Kasumi-1 (cell line): Measurements from ENCODE around the gene PEAK1.
A peak's percentile ranks its signal among the peaks of the same experiment; 100 is the strongest.
"Not testable (repeated sequence)": the region's sequence is repeated elsewhere in the genome, so short reads cannot be mapped to it uniquely, and the experiment has no call there.

Experiments used
- DNase-seq, 2 experiments: peaks; one replicate each; lab custom pipeline; 2025; lab: John Stamatoyannopoulos, UW

PEAK1 gene

DNA sequence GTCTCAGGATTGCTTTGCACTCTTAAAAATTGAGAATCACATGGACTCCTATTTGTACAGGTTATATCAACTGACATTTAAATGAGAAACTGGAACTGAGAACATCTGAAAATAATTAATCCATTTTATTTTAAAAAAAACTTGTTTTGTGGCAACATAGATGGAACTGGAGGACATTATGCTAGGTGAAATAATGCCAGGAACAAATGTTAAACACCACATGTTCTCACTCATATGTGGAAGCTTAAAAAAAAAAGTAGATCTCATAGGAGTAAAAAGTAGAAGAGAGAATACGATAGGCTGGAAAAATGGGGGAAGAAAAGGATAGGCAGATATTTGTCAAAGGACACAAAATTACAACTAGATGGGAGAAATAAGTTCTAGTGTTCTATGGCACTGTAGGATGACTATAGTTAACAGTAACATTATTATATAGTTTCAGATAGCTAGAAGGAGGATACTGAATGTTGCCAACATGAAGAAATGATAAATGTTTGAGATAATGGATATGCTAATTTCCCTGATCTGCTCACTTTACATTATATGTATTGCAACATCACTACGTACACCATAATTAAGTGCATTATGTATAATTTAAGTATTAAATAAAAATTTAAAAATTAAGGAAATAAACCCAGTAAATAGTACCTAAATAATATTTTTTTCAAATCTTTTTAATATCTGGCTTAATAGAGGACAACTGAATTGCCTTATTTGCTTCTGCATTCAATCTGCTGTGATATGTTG lies 248.5 kb downstream of the PEAK1 start:
- no peak for DNase-seq

DNA sequence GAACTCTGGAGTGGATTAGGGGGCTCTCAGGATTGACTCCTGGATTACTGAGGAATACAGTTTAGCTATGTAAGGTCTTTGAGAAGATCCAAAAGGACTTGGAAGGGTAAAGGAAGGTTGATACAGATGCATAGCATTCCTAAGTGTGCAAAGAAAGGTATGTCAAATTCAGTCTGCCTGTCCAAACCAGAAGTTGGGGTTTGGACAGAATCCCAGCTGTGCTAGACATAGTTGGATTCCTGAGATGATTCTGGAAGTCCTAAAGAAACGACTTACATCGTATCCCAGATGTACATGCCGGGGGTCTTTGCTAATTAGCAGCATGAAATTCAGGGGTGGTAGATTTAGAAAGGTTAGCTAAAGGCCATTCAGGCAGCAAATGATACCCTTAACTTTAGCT lies 251.3 kb downstream of the PEAK1 start:
- DNase-seq: no peak

DNA sequence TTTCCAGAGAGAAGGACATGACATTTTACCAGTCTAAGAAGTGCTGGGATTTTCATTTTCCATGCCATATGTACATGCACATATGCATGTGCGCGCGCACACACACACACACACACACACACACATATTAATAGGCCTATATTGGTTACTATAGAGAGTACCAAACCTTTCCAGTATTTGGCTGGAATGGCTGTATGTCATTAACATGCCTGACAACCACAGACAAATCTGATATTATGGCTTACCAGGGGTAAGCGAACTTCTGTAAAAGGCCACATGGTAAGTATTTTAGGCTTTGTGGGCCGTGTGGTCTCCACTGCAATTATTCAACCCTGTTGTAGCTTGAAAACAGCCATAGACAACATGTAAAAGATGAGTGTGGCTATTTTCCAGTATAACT lies 251.8 kb downstream of the PEAK1 start:
- DNase-seq: no peak

GRCh38 chr15:77167406-77167805 lies 252.5 kb downstream of the PEAK1 start:
- no peak for DNase-seq

DNA sequence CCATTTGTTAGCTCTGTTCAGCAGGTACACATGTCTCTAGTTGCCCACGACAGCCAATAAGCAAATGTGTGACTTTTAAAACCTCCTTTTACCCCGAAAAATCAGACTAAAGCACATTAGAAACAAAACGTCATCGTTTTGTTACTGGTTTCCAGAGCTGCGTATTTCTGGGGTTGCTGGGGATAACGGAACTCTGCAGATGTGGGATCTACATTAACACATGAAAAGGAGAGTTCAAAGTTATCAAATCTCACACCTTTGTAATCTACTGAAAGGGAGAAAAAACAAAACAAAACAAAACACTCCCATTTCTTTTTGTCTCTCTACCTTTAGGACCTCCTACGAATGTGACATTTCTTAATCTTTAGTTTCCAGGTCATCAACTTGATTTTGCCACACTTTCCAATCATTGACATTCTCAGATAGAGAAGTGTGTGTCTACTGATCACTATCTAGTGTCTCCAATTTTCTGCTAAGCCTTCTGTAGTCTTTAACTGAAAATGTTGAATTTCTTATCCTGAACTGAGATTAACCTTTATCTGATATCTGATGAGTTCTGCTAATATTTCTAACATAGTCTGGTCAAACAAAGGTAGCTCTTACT lies 256.0 kb downstream of the PEAK1 start:
- DNase-seq: no peak

- peak; percentile 33 to 37 for DNase-seq
These were observed 256.9 kb downstream of the PEAK1 start for GRCh38 chr15:77162872-77163633.

GRCh38 chr15:77160562-77161478 lies 259.1 kb downstream of the PEAK1 start:
- DNase-seq: peak; percentile 75 to 83

GRCh38 chr15:77156000-77156399 lies 263.9 kb downstream of the PEAK1 start:
- DNase-seq: not testable (repeated sequence)

- no peak for DNase-seq
These were observed 271.7 kb downstream of the PEAK1 start for GRCh38 chr15:77148191-77148590.

DNA sequence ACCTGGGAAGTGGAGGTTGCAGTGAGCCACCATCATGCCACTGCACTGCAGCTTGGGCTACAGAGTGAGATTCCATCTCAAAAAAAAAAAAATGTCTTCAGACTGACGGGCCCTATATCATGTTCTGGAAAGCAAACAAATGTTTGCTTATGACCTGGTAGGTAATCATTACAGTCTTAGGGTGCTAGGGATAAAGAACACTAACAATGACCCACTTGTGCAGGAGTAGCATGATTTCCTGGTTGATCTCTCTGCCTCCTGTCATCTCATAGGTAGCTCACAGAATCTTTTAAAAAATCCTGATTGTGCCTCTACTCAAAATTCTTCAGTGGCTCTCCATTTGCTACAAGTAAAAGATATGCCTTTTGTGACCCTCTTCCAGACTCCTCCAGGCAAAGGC lies 274.5 kb downstream of the PEAK1 start:
- DNase-seq: no peak

GRCh38 chr15:77144492-77145070 lies 275.3 kb downstream of the PEAK1 start:
- no peak for DNase-seq

GRCh38 chr15:77144026-77144425 lies 275.9 kb downstream of the PEAK1 start:
- DNase-seq: no peak

DNA sequence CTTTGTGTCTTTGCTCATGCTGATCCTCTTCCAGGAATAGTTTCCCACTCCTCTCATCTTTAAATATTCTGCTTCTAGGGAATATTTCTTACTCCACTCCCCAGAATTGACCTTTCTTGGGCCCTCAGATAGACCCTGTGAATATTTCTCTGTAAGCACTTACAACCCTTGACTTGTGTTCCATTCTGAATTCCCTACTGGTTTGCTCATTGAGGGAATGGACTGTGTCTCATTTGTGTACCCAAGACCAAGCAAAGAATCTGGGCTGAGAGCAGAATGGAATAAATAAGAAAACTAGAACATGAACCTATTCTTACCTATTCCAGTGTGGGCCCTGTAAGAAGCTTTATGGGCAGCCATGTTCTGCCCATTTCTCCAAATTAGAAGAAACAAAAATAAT lies 276.3 kb downstream of the PEAK1 start:
- DNase-seq: no peak

GRCh38 chr15:77143191-77143590 lies 276.7 kb downstream of the PEAK1 start:
- DNase-seq: no peak

GRCh38 chr15:77140220-77140619 lies 279.7 kb downstream of the PEAK1 start:
- no peak for DNase-seq

DNA sequence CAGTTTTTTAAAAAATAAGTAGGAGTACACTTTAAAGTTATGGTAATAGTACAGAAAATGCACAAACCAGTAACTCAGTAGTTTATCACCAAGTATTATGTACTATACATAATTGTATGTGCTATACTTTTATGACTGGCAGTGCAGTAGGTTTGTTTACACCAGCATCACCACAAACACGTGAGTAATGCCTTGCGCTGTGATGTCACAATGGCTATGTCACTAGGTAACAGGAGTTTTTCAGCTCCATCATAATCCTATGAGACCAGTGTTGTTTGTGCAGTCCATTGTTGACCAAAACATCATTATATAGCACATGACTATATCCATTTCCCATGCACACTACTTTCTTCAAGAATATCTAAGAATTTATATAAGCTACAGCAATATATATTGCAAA lies 280.6 kb downstream of the PEAK1 start:
- no peak for DNase-seq

- DNase-seq: no peak
These were observed 281.8 kb downstream of the PEAK1 start for GRCh38 chr15:77138167-77138522.

GRCh38 chr15:77135181-77135580 lies 284.7 kb downstream of the PEAK1 start:
- no peak for DNase-seq

GRCh38 chr15:77130315-77130930 lies 289.5 kb downstream of the PEAK1 start:
- no peak for DNase-seq

DNA sequence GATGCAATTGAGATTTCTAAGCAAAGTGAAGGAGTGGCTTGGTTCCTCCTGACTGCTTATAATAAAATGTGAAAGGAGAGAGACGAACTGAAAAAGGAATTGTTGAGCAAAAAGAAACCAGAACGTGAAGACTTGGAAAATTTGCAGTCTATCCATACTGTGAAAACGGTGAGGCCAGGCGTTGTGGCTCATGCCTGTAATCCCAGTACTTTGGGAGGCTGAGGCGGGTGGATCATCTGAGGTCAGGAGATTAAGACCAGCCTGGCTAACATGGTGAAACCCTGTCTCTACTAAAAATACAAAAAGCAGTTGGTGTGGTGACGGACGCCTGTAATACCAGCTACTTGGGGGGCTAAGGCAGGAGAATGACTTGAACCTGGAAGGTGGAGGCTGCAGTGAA lies 292.3 kb downstream of the PEAK1 start:
- no peak for DNase-seq
